Measurements from ENCODE around the gene EYS.

Gene EYS

DNA sequence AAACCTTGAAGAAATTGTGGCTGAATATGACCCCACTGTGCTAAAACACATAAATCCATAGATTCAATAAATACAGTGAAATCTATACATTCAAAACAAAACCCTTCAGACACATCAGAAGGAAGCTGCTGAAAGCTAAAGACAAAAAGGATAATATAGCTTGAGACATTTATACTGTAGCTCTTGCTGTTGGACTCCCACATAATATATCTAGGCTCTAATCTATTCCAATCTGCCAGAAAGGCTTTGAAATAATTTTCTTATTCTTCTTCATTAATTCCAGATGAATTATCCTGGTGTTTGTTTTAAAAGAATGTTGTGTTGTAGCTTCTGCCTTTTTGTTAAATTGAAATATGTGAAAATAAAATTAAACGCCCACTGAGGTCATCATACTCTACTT is 454.0 kb downstream of the EYS start:
- in situ Hi-C loops (cut with HindIII; ENCODE audit: low sequenced_read_pairs) = no loop called here

DNA sequence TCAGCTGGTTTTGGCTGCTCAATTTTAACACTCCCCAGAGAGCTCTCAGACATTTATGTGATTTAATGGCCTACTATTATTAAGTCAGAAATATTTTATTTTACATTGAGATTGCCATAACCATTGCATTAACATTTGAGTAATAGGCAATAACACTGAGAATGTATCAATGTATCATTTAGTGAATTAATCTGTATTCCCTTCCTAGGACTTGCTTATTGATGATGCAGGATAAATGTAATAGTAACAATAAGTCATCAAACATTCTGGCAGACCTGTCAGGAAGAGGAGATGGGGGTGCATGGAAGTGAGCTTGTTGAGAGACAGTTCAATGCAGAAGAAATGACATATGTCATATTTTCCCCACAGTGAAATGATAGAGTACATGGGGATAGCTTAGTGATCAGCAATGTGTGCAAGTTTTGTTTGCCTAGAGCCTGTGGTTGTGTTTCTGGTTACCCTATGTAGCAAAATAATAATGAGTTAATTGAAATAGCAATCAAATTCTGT is 458.9 kb downstream of the EYS start:
- in situ Hi-C loops (cut with HindIII; ENCODE audit: low sequenced_read_pairs) = no loop called here

DNA sequence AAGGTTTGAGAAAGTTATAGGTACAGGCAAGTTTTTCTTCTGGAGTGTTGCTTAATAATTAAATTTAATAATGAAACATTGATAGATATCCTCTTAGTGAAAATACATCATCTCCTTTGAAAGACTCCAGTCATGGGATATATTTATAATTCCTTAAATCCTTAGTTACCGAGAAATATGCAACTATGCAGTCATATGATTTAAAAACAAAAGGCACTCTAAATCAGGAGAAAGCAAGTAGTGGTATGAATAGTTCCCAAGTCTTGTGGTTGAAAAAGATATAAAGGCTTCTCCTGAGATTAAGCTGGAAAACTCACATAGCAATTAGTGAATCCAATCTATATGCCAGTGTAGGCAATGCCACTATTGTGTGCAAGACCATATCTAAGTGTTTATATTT is 475.4 kb downstream of the EYS start:
- in situ Hi-C loops (cut with HindIII; ENCODE audit: low sequenced_read_pairs) = no loop called here

- in situ Hi-C loops (cut with HindIII; ENCODE audit: low sequenced_read_pairs) = no loop called here
These were observed 477.2 kb downstream of the EYS start for GRCh38 chr6:65229825-65230224.

GRCh38 chr6:65221153-65221552 is 485.9 kb downstream of the EYS start:
- in situ Hi-C loops (cut with HindIII; ENCODE audit: low sequenced_read_pairs) = no loop called here

DNA sequence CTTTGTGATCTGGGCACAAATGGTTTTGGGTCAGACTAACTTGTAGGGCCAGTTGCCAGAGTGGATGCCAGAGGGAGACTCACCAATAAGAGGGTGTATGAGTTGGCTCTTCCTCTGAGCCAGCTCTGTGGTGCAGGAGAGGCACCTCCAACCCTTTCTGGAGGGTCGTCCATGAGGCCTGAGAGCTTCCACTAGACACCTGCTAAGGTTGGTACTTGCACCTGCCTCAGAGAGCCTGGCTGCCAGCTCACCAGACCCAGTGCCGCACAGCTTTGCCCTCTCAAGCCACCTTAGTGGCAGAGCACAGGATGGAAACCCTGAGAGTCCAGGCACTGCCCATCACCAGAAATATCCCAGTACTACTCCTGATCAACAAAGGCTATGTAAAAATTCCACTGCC is 504.3 kb downstream of the EYS start:
- in situ Hi-C loops (cut with HindIII; ENCODE audit: low sequenced_read_pairs) = no loop called here

DNA sequence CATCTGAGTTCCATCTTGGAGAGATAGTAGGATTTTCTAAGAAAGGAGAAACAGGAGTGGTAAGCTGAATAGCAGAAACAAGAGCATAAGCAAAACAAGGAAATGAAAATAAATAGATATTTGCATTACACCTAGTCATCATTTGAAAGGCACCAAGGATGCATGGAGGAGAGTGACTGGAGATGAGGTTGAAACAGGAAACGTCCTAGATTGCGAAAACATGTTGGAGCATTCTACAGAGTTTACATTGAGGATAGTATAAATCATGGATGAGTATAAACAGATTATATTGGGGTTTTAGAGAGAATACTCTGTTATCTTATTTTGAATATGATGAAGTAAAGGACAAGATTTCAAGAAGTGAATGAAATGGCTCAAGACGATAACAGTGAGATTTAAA is 507.3 kb downstream of the EYS start:
- in situ Hi-C loops (cut with HindIII; ENCODE audit: low sequenced_read_pairs) = no loop called here

DNA sequence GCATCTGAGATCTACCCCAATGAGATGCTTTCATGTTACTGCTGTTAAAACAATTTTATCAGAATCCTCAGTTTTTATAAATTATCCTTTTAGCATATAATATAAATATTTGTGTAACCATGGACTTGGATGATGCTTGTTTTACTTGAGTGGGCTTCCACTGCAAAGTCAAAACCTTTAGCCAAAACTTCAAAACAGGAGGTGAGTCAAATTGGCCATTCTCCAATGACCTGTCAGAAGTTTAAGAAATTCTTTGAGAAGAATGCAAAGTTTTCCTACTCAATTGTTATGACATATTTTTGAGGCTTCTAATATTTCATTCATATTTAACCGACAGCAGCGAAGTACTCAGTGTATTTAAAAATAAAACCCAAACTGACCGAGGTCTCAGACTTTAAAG is 507.9 kb downstream of the EYS start:
- in situ Hi-C loops (cut with HindIII; ENCODE audit: low sequenced_read_pairs) = no loop called here

DNA sequence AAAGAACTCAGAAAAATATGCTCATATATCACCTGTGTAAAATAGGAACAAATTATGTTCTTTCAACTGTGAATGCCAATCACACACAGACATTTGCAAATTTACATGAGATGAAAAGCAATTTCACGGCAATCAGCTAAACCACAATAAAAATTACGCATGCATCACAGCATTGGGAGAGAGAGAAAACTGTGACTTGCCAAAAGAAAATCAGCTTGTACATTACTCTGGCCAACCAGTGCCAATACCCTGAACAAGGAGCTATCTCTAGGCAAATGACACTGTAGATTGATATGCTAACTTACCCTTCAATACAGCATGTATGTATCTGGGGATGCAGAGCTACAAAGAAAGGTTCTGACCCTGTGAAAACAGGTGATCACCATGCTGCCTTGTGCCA is 515.6 kb downstream of the EYS start:
- in situ Hi-C loops (cut with HindIII; ENCODE audit: low sequenced_read_pairs) = no loop called here

GRCh38 chr6:65189236-65189881 is 517.7 kb downstream of the EYS start:
- in situ Hi-C loops (cut with HindIII; ENCODE audit: low sequenced_read_pairs) = no loop called here

DNA sequence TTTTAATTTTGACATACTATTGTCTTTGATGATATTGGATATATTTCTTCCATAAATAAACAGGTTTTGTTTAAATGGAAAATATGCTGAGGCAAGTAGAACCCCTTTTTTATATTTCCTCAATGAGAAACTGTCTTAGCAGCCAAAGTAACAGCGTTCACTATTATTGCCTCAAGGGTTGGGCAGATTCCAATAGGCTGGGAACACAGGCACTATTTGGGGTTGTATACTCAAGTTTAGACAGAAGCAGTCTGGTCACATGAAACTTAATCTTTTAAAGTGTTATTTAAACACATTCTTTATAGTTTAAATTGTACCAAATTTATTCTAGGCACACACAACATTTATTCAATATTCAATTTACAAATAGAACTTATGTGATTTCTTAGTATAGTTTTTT is 520.2 kb downstream of the EYS start:
- in situ Hi-C loops (cut with HindIII; ENCODE audit: low sequenced_read_pairs) = no loop called here

DNA sequence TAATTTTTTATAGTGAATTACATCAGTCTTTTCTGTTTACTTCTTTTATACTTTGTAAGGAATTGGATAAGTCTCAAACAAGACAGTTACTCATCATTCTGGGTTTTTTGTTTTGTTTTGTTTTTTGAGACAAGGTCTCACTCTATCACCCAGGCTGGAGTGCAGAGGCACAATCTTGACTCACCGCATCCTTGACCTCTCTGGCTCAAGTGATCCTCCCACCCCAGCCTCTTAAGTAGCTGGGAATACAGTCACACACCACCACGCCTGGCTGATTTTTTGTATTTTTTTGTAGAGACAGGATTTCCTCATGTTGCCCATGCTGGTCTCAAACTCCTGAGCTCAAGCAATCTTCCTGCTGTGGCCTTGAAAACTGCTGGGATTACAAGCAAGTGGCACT is 524.3 kb downstream of the EYS start:
- in situ Hi-C loops (cut with HindIII; ENCODE audit: low sequenced_read_pairs) = no loop called here

GRCh38 chr6:65170273-65170672 is 536.8 kb downstream of the EYS start:
- in situ Hi-C loops (cut with HindIII; ENCODE audit: low sequenced_read_pairs) = no loop called here

- in situ Hi-C loops (cut with HindIII; ENCODE audit: low sequenced_read_pairs) = no loop called here
These were observed 545.4 kb downstream of the EYS start for GRCh38 chr6:65161661-65162060.

GRCh38 chr6:65157025-65157424 is 550.0 kb downstream of the EYS start:
- in situ Hi-C loops (cut with HindIII; ENCODE audit: low sequenced_read_pairs) = no loop called here

- in situ Hi-C loops (cut with HindIII; ENCODE audit: low sequenced_read_pairs) = no loop called here
These were observed 551.9 kb downstream of the EYS start for GRCh38 chr6:65155083-65155482.

DNA sequence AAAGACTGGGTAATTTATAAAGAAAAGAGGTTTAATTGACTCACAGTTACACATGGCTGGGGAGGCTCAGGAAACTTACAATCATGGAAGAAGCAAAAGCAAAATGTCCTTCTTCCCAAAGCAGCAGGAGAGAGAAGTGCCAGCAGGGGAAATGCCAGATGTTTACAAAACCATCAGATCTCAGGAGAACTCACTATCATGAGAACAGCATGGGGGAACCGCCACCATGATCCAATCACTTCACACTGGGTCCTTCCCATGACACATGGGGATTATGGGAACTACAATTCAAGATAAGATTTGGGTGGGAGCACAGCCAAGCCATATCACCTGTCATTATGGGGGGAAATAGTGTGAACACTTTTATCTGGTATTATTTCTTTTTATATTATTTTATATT is 557.2 kb downstream of the EYS start:
- in situ Hi-C loops (cut with HindIII; ENCODE audit: low sequenced_read_pairs) = no loop called here

- in situ Hi-C loops (cut with HindIII; ENCODE audit: low sequenced_read_pairs) = no loop called here
These were observed 558.2 kb downstream of the EYS start for GRCh38 chr6:65148839-65149238.

GRCh38 chr6:65135567-65135966 is 571.5 kb downstream of the EYS start:
- in situ Hi-C loops (cut with HindIII; ENCODE audit: low sequenced_read_pairs) = no loop called here

GRCh38 chr6:65126667-65127066 is 580.4 kb downstream of the EYS start:
- in situ Hi-C loops (cut with HindIII; ENCODE audit: low sequenced_read_pairs) = no loop called here

- in situ Hi-C loops (cut with HindIII; ENCODE audit: low sequenced_read_pairs) = no loop called here
These were observed 583.5 kb downstream of the EYS start for GRCh38 chr6:65123521-65123920.

DNA sequence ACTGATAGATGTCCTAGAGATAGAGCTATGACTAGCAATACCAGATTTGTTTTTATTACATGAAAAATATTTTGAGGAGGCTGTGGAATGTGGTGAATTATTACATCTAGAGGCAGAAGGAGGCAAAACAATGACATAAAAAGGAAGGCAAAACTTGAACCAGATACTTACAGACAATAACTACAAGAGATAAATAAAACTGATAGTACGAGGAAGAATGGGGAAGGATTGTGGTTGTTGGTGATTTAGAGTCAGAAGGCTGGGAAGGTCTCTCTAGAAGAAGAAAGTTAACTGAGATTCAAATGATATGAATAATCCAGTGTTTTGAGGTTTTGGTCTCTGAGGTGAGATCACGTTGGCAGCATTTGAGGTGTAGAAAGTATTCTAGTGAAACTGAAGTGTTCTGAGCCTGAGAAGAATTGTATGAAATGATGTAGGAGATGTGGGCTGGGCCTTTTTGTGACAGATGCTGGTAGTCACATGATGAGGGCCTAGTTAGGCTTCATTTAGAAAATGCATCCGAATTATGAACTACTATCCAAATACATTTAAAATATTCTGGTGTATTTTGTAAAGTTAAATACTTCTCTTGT is 589.1 kb downstream of the EYS start:
- in situ Hi-C loops (cut with HindIII; ENCODE audit: low sequenced_read_pairs) = no loop called here

- in situ Hi-C loops (cut with HindIII; ENCODE audit: low sequenced_read_pairs) = no loop called here
These were observed 590.7 kb downstream of the EYS start for GRCh38 chr6:65116326-65116725.
